Measurements from ENCODE around the gene CERS1. TPM values are rescaled to one million over a fixed set of nuclear protein-coding genes. Genes with fewer than 3 reads are reported as not detected.
A peak's percentile ranks its signal among the peaks of the same experiment; 100 is the strongest.

Gene CERS1
- total and polyA plus RNA-seq, 8 donors: 0.20 to 4.0 (median 3.4) TPM

DNA sequence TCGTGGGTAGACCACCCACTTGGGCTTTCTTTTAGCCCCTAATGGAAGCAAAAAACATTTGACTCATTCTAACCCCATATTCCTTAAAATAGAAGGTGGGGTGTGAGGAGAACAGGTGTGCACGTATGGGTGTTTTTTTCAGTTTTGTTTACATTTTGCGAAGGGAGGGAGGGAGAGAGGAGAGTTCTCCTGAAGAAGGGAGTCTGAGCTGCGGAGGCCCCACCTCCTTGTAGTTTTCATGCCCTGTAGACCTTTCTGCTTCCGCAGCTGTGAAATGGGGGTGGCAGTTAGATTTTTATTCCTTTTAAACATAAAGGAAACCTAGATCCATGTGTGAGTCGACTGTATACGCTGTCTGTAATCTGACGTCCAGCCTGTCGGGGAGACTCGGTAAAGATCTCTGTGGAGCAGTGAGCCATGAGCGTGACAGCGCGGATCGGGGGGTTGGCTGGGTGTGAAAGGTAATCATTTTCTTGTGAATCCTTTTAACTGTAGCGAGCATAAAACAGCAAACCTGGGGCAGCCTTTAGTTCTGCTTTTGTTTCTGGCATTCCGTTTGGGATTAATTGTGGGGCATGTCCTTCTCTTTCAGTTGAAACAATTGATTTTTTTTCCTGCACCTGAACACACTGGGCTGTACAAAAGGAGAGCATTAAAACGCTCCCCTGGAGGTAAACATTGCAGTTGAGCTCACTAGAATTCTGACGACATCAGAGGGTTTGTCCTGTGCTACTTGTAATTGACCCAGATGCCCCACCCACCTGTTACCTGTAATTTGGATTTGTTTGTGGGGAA lies 61.9 kb downstream of the CERS1 start:
- TF ChIP-seq, protein P1, sequence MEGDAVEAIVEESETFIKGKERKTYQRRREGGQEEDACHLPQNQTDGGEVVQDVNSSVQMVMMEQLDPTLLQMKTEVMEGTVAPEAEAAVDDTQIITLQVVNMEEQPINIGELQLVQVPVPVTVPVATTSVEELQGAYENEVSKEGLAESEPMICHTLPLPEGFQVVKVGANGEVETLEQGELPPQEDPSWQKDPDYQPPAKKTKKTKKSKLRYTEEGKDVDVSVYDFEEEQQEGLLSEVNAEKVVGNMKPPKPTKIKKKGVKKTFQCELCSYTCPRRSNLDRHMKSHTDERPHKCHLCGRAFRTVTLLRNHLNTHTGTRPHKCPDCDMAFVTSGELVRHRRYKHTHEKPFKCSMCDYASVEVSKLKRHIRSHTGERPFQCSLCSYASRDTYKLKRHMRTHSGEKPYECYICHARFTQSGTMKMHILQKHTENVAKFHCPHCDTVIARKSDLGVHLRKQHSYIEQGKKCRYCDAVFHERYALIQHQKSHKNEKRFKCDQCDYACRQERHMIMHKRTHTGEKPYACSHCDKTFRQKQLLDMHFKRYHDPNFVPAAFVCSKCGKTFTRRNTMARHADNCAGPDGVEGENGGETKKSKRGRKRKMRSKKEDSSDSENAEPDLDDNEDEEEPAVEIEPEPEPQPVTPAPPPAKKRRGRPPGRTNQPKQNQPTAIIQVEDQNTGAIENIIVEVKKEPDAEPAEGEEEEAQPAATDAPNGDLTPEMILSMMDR (IDR thresholded peaks at IDR 0.05): no peak
- peaks cover 24 to 67% of the 10 kb centered on the region in 2 donors for H3K4me1 ChIP-seq
- H3K9me3 ChIP-seq: no peaks in the 10 kb centered on the region
- peak overlapping the region; percentile 88 to 93 for H3K4me3 ChIP-seq
- no peak for DNase-seq
- H3K27me3 ChIP-seq: no peaks in the 10 kb centered on the region
- intact Hi-C loops (cut with DNase I): no loop called here
- peak; percentile 21 for ATAC-seq
- no peak overlapping the region for H3K27ac ChIP-seq
- H3K36me3 ChIP-seq: peaks cover 0 to 20% of the 10 kb centered on the region in 2 donors

DNA sequence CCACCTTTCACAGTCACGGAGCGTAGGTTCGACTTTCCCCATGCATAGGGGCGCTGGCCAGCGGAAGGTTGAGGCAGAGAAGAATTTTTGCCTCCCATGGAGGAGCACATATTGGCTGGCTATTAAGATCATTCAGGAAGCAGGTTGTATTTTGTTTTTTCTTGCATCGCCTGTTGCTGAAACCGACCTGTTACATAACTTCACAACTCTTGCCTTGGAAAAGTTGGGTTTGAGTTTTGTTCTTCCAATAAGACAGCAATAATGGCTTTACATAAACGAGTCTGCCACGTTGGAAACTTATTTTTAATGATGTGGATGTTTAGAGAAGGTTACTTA lies 62.8 kb downstream of the CERS1 start:
- intact Hi-C loops (cut with DNase I): no loop called here
- DNase-seq: no peak
- ATAC-seq: peak; percentile 6
- Histone ChIP-seq H3K9me3 (no peaks in the 10 kb centered on the region), H3K4me1 (peaks cover 23 to 58% of the 10 kb centered on the region in 2 donors), H3K27ac (peak overlapping the region; percentile 85), H3K4me3 (peak overlapping the region; percentile 88 to 93), H3K27me3 (peaks cover 0 to 6% of the 10 kb centered on the region in 2 donors), H3K36me3 (peaks cover 0 to 17% of the 10 kb centered on the region in 2 donors)
- TF ChIP-seq, protein P1 (IDR thresholded peaks at IDR 0.05): no peak

DNA sequence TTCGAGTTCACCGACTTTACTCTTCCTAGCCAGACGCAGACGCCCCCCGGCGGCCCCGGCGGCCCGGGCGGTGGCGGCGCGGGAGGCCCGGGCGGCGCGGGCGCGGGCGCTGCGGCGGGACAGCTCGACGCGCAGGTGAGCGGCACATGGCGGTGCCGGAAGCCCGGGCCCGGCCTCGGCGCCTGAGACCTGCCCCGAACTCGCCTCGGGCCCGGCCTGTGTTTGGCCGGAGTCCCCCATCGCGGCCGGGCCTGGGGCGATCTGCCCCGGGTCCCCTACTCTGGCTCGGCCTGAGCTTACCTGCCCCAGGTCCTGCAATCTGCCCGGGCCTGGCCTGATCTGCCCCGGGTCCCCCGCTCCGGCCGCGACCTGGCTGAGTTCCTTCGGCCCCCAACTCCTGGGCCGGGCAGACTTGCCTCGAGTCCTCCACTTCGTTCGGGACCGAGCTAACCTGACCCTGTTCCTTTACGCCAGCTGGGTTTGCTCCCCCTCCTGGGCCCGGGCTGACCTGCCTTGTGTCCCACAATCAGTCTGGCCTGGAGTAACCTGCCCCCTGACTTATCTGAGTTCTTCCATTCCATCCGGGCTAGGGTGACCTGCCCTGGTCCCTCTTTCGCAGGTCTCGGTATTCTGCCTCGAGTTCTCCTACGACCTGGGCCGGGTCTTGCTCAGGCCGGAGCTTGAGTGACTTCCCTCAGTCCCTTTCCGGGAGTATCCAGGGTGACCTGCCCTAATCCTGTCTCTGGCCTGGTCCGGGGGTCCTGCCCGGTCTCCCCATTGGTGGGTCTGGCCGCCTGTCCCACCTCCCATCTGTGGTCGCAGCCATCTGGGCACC lies 63.4 kb downstream of the CERS1 start:
- Histone ChIP-seq H3K27ac (peak overlapping the region; percentile 85), H3K4me1 (peaks cover 23 to 52% of the 10 kb centered on the region in 2 donors), H3K36me3 (peaks cover 0 to 11% of the 10 kb centered on the region in 2 donors), H3K4me3 (peak overlapping the region; percentile 88 to 93), H3K9me3 (no peaks in the 10 kb centered on the region), H3K27me3 (peaks cover 0 to 6% of the 10 kb centered on the region in 2 donors)
- TF ChIP-seq, protein P1 (IDR thresholded peaks at IDR 0.05): no peak
- intact Hi-C loops (cut with DNase I): no loop called here
- peak; percentile 25 for ATAC-seq
- DNase-seq: peak in 1 of 4 donors; percentile 73

DNA sequence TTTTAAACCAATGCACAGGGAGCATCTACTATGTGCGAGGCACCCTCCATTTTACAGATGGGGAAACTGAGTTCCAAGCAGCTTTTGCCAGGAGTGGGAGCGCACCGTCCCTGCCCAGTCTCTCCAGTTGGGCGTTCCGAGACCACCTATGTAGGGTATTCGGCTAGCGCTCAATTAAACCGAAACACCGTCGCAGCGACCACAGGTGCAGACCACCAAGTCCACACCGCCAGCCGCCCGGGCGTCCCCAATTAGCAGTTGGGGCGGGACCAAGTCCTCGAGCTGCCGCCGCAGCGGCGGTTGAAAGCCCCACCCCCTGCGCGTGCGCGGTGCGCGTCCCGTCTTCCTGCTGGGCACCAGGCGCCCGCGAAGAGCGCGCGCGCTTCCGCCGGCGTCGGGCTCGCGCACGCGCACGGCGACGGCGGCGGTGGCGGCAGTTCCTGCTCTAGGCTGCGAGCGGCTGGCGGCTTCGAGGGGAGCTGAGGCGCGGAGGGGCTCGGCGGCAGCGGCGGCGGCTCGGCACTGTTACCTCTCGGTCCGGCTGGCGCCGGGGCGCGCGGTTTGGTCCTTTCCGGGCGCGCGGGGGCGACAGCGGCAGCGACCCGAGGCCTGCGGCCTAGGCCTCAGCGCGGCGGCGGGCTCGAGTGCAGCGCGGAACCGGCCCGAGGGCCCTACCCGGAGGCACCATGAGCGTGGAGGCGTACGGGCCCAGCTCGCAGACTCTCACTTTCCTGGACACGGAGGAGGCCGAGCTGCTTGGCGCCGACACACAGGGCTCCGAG lies 64.2 kb downstream of the CERS1 start, which contains the start of gene UPF1:
UPF1 (plus strand) TSS at position 436 of the 782 bp plus-strand sequence; CDS start at position 687, 251 bp downstream.
- intact Hi-C loops (cut with DNase I): no loop called here
- peaks cover 0 to 6% of the 10 kb centered on the region in 2 donors for H3K27me3 ChIP-seq
- peak within 1 kb of the TSS; percentile 85 for H3K27ac ChIP-seq
- ATAC-seq: peak; percentile 87
- TF ChIP-seq, protein P1 (IDR thresholded peaks at IDR 0.05): no peak
- peak within 1 kb of the TSS; percentile 88 to 93 for H3K4me3 ChIP-seq
- peaks cover 23 to 45% of the 10 kb centered on the region in 2 donors for H3K4me1 ChIP-seq
- H3K9me3 ChIP-seq: peaks cover 0 to 7% of the 10 kb centered on the region in 2 donors
- DNase-seq: peak; percentile 91 to 100 (median 98)
- peaks cover 0 to 9% of the 10 kb centered on the region in 2 donors for H3K36me3 ChIP-seq
